NCI-H2029 (cell line): ENCODE results near the gene SPEM2.
A peak's percentile ranks its signal among the peaks of the same experiment; 100 is the strongest.
"Not testable (repeated sequence)": the region's sequence is repeated elsewhere in the genome, so short reads cannot be mapped to it uniquely, and the experiment has no call there.

Experiments
- DNase-seq: peaks from one replicate; lab custom pipeline; 2025; lab: John Stamatoyannopoulos, UW

The SPEM2 gene

DNA sequence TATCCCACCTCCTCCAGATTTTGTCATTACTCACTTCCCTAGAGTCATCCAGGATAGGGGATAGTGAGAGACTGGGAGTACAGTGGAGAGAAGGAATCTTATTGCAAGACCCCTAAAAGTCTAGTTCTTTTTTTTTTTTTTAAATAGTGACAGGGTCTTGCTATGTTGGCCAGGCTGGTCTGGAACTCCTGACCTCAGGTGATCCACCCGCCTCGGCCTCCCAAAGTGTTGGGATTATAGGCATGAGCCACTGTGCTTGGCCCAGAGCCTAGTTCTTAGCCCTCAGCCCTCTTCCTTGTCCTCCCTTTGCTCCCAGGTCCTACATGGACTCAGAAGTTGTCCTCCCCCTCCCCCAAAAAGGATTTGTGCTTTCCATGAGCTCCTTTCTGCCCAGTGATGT lies 16.7 kb downstream of the SPEM2 start:
- DNase-seq = no peak

DNA sequence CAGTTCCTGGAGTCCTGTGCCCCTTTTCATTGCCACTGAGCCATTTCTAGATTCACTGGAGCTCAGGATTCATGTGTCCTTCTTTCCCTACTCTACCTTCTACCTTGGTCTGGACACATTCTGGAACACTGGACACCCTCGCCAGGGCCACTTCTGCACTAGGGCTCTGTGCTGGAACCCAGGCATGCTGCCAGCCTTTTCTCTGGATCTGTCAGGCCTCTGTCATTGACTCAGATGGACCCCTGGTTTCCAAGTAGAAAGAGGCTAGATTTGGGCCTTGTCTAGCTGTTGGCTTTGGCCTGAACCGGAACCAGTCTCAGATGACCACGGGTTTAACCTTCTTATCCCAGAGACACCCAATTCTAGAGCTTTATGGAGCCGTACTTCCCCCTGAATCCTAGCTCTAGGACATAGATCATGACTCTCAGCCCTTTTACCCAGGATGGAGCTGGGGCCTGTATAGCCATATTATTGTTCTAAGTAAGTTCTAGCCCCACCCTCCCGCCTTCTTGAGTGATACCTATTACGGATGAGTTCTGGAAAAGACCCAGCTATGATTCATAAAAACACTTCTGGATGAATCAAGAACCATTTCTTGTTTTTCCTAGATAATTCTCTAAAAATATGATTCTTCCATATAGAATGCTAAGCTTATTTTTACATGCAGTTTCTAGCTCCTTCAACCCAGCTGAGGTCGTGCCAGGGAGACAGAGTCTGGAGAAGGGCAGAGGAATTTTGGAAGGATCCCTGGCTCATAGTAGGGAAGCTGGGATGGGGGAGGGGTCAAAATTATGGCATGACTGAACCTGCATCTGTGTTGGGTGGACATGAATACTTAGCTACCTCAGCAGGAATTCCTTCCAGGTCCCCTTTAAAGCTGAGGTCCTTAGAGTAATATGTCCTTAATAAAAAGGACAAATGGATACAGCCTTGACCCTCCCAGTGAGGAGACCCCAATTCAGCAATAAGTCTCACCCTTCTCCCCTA lies 18.4 kb downstream of the SPEM2 start:
- DNase-seq = no peak

DNA sequence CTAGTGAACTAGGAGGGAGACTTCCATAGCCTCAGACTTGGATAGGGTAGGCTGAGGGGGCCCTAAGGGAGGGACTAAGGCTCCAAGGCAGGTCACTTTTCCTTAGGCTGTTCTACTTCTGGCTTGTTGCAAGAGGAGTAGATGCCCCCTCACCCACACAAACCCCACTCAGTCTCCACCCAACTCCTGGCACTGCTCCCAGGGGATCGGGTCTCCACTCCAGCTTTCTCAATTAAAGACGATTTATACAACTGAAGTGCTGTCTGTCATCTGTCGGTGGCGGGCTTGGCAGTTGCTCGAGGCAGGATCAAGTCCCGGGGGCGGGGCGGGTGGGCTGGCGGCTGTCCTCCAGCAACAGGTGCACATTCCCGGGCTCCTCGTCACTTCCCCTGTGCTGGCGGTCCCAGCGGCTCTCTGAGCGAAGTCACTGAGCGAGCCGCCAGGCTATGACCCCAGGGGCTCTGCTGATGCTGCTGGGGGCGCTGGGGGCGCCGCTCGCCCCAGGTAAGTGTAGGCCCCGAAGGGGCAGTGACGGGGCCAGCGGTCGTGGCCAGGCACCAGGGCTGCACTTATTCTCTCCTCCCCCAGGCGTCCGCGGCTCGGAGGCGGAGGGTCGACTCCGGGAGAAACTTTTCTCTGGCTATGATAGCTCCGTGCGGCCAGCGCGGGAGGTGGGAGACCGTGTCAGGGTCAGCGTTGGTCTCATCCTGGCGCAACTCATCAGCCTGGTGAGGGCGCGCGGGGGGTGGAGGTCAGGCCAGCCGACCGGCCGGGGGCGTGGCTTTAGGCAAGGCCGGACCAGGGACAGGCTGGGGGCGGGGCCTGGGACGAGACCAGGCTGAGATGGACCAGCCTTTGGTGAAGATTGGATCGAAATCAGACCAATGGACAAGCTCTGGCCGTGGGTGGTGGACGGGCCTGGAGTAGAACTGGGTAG lies 19.5 kb downstream of the SPEM2 start, which contains the start of gene CHRNB1:
CHRNB1 (plus strand) TSS at position 380 of the 937 bp plus-strand sequence; CDS start at position 447, 67 bp downstream.
- DNase-seq = peak; percentile 12

DNA sequence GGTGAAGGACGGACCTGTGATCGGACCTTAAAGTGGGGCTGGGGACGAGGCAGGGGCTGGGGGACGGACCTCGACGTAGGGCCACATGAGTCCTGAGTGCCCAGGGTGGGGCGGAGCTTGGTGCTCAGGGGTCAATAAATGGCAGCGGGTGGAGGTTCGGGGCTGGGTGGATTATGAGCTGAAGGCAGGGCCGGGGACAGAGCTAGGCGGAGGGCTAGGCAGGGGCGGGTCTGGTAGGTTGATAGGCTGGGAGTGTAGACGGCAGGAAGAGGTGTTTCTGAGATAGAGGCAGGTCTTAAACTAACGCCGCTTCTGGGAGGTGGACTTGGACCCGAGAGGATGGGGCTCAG lies 20.2 kb downstream of the SPEM2 start:
- DNase-seq = no peak

DNA sequence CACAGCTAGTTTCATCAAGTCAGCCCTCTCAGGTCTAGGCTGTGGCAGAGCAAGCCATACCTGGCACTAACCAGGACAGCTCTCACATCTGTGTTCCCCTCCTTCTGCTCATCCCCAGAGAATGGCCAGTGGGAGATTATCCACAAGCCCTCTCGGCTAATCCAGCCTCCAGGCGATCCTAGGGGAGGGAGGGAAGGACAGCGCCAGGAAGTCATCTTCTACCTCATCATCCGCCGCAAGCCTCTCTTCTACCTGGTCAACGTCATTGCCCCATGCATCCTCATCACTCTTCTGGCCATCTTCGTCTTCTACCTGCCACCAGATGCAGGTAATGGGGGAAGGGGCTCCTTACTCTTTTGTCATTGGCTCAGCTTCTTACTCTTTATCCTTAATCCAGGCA lies 23.0 kb downstream of the SPEM2 start:
- DNase-seq = no peak

DNA sequence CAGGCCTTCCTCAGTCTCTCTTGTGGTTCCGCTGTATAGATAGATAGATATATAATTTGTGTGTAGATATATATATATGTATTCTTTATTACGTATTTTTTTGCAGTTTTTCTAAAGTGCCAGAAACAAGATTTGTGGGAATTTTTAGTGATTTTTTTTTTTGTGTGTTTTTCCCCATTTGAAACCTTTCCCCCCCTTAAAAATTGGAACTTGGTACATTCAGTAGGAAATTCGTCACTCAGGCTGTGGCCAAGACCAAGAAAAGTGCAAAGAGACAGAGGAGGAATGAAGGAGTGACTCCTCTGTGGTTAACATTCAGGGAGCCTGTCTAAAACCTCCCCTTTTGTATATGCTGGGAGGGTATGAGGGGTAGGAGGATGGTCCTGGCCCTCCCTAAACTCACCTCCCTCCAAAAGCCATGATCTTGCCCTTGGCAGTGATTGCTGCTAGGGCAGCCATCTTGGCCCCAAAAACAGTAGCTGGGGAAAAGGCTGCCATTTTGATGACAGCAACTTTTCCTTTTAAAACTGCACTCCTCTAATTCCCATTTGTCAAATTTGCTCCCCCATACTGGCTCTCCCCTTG lies 34.6 kb downstream of the SPEM2 start:
- no peak for DNase-seq

DNA sequence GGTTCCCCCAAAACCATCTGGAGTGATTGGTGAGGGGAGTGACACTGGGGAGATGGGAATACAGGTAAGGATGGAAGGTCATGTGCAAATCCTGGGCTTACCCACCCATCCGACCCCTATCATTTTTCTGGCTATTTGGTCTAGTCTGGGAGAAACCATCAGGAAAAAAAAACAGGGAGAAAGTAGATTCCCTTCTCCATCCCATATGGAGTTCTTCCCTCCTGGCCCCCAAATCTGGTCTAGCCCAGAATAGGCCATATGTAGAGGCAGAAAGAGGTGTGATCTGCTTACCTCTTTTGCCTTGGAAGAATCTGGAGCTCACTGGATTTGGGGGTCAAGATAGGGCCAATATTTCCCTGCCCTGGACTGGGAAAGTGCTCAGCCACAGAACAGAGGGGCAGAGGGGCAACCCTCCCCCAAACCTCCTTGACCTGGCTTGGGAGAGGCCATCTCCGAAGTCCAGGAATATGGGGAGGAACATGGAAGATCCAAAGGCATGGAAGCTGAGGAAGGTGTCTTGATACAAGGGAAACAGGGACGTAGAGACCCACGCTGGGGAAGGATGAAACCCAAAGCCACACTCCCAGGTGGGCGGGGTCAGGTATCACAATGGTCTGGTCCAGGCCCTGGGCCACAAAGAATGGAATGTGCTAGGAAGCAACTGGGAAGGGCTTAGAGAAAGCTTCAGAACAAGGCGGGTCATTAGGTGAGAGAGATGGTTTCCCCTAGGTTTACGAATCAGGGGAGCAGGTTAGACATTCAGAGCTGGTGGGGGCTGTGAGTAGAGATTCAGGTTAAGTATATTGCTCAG lies 35.6 kb downstream of the SPEM2 start:
- no peak for DNase-seq

DNA sequence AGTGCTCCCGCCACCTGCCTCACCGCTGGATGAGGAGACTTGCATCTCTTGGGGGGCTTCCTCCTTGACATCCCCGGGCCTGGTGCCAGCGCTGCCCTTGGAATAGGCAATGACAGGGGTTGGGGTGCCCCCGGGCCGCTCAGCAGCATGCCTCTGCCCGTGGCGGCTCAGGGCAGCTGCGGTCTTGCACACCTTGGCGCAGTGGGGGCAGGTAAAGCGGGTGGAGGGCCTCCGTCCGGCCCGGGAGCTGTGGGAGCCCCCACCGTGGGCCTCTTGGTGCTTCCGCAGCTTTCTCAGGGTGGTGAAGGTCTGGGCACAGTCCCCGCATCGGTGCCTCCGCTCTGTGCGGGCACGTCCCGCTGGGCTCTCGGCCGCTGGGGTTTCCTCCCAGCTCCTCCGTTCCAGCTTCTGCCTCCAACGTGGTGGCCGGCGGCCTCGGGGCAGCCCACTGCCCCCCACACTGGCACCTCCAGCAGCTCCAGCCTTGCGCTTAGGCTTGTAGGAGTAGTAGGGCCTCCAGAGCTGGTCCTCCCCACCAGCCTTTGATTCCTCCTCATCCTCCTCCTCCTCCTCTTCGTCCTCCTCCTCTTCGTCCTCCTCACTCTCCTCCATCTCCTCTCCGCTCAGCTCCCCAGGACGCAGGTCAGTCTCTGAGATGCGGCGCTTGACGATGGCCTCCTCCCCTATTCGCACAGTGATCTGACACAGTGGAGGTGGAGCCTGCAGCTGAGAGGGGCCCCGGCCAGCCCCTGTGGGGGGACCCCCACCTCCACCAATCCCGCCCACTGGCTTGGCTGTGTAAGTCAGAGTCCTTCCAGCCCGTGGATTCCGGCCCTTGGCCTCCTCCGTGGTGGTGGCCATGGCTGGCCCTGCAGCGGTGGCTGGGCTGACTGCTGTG lies 37.3 kb downstream of the SPEM2 start:
- DNase-seq = no peak

DNA sequence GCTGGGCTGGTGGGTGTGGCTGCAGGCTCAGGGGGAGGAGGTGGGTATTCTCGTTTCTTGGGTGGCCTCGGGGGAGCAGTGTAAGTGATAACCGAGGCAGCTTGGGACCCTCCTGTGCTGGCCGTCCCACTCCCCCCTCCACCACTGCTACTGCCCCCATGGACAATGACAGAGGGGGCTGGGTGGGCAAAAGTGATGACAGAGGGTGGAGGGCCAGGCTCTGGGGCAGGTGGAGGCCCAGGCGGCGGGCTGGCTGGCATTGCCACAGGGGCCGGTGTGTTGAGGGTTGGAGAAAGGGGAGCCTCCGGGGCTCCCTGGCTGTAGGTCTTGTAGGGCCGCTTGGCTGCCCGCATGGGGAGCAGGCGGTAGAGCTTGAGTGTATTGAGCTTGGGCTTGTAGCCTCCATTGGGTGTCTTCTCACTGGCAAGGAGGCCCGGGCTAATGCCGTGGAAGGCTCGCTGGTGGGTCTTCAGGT lies 38.0 kb downstream of the SPEM2 start:
- DNase-seq = no peak

DNA sequence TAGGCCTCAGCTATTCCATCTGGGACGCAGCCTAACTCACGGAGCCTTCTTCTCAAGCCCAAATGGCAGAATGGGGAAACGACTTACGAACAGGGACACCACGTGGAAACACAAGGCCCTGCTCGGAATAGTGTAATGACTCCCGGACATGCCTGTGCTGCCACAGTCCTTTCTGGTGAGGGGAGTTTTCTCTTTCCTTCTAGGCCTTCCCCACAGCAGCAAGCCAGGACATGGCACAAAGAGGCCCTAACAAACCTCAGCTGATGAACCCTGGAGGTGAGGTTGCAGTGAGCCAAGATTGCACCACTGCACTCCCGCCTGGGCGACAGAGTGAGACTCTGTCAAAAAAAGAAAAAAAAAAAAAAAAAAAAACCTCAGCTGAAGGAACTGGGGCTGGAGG lies 38.7 kb downstream of the SPEM2 start:
- DNase-seq = no peak

DNA sequence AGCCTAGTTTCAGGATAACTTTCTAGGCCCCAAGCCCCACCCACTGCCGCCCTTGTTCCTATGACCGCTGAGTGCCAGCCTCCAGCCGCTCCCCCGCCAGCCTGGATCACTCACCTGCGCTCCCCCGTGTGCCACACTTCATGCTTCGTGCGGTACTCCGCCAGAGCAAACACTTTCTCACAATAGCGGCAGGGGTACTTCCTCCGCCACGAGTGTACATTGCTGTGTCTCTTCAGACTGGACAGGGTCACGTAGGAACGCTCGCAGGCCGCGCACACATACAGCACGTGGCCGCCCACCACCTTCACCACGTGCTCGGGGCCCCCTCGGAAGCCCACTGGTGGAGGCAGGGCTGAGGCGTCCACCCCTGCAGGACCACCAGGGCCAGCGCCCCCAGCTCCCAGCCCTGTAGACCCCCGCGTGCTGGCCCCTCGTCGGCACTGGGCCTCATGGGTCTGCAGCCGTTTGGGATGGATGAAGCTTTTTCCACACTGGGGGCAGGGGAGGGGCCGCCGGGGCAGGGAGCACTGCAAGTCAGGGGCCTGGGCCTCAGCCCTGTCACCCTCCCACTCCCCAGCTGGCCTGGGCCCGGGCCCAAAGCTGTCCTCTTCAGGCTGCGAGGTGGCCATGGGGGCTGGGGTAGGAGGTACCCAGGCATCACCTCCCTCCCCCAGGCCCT lies 40.3 kb downstream of the SPEM2 start:
- no peak for DNase-seq

DNA sequence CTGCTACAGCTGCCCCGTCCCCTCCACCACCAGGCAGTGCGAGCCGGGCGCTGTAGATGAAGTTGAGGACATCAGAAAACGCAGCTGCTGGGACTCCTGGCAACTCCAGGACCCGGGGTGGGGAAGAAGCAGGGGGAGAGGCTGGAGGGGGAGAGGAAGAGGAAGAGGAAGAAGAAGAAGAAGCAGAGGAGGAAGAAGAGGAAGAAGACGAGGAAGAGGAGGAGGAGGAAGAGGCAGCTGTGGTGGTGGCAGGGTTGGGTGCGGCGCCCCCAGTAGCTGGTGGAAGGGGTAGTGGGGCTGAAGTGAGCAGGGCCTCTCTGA lies 40.9 kb downstream of the SPEM2 start:
- no peak for DNase-seq

DNA sequence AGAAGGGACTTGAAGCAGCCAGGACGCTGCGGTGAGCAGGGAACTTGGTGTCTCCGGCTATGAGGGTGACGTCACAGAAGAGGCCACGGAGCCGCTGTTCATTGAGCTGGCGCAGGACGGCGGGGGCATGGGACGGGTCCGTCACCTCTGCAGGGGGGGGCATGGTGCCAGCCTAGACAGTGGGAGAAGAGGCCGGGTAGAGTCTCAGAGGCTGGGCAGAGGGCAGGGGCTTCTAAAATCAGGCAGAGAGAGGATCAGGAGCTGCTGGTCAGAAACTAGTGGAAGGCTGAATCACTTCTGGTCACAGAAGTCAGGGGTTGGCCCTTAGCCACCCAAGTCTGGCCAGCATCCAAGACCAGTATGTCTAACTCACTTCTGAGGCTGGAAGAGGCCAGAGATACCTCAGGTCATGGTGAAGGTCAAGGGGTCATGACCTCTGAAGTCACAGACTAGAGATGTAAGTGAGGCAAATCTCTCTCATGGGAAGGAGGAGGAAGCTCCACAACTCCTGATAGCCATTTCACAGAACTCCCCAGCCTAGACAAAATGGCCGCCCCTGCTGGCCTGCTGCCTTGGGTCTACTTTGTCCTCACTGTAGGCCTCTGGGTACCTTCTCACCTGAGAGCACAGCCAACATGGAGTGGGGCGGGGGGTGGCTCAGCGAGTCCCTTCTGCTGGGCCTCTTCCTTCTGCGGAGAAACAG lies 41.4 kb downstream of the SPEM2 start:
- DNase-seq = no peak

DNA sequence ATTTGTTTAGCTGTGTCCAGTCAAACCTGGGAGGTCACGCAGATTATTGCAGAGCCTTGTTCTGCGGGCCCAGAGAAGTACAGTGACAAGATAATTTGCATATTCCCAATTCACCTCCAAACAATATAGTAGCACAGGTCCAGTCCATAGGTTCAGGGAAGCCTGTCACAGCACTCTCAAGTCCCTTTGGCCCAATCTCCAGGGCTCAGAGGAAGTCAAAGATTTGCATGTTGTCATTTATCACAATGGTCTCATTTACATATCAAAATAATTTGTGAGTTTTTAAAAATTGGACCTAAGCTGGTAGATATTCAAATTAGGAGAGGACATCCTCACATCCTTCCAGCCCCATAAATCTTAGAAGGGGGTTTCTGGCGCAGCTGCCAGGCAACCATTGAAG lies 42.1 kb downstream of the SPEM2 start:
- DNase-seq = no peak

DNA sequence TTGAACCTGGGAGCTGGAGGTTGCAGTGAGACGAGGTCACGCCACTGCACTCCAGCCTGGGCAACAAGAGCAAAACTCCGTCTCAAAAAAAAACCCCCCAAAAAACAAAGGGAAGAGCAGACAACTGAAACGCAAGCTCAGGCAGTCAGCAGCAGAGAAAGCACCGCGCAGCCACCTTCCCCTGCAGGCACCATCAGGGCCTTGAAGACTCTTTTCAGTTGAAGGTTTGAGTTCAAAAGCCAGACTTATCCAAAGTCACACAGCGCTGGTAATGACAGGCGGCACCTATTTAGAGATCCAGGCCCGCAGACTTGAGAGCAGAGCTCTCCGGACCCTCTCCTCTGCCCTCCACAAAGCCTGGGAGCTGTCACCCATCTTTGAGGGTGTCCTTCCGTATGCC lies 42.9 kb downstream of the SPEM2 start:
- DNase-seq = no peak

DNA sequence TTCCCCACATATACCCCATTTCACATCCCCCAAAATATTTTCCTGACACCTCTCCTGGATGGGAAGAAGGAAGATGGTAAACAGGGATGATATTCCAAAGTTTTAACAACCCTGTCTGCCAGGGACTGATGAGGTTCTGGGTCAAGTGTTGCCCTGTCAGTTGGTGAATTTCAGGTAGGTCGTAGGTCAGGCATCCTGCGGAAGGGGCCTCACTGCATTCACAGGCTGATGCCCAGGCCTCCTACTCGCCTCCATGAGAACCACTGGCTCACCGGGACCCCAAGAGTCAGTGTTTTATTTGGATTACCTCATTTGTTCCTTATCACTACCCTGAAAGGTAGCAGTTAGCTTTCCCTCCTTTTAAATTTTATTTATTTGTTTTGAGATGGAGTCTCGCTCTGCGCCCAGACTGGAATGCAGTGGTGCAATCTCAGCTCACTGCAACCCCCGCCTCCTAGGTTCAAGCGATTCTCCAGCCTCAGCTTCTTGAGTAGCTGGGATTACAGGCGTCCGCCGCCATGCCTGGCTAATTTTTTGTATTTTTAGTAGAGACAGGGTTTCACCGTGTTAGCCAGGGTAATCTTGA lies 43.5 kb downstream of the SPEM2 start:
- no peak for DNase-seq

DNA sequence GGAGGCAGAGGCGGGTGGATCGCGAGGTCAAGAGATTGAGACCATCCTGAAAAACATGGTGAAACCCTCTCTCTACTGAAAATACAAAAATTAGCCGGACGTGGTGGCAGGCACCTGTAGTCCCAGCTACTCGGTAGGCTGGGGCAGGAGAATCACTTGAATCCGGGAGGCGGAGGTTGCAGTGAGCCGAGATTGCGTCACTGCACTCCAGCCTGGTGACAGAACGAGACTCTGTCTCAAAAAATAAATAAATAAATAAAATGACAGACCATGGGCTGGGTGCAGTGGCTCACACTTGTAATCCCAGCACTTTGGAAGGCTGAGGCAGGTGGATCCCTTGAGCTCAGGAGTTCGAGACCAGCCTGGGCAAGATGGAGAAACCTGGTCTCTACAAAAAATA lies 44.4 kb downstream of the SPEM2 start:
- DNase-seq = not testable (repeated sequence)

DNA sequence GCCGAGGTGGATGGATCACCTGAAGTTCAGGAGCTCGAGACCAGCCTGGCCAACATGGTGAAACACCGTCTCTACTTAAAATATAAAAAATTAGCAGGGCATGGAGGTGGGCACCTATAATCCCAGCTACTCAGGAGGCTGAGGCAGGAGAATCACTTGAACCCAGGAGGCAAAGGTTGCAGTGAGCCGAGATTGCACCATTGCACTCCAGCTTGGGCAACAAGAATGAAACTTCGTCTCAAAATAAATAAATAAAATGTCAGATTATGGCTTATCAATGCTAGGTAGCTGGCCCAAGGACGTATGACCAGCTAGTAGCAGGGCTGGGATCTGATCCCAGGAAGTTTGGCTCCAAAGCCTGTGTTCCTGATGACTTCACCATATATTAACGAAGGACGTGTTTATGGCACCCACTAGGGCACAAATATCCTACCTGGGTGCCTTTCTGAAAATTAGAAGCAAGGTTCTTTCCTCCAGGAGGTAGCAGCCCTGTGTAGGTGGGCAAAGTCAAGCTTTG lies 45.1 kb downstream of the SPEM2 start:
- not testable (repeated sequence) for DNase-seq

DNA sequence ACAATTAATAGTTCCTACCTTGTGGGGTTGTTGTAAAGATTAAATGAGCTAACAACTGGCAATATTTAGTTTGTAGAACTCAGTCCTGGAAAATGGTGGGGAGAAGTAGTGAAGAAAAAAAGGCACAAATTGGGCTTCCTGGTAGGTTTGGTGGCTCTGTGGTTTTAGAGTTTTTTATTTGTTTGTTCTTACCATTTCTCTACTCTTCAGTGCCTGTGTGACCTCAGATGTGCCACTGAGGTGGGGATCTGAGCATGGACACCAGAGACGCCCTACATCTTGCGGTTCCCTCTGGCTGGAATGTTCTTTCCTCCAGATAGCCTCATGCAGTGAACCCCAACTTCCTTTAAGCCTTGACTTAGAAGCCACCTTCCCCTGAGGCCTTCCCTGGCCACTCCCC lies 46.3 kb downstream of the SPEM2 start:
- no peak for DNase-seq
